Neuronal stem cell (in vitro differentiated cells): ENCODE data around the gene TRIOBP.
A peak's percentile ranks its signal among the peaks of the same experiment; 100 is the strongest.

Experiments
- DNase-seq: peaks from one replicate; pipeline ENCODE4 v3.0.0-alpha.2; 2013; ENCODE audit warnings: low spot score
- H2AFZ ChIP-seq: one replicate; pipeline ENCODE4 v1.6.1; 2013; ENCODE audit warnings: mild to moderate bottlenecking, low read length, inconsistent platforms
- H2AK5ac ChIP-seq: 2 replicates; pipeline ENCODE4 v1.6.1; 2013; ENCODE audit warnings: low read depth, mild to moderate bottlenecking, inconsistent platforms, low read length, moderate library complexity, mixed read lengths
- H2BK120ac ChIP-seq: 2 replicates; pipeline ENCODE4 v1.6.1; 2013; ENCODE audit warnings: low read depth, mild to moderate bottlenecking, inconsistent platforms, low read length, moderate library complexity, mixed read lengths
- H2BK12ac ChIP-seq: one replicate; pipeline ENCODE4 v1.6.1; 2013; ENCODE audit warnings: low read length, inconsistent platforms
- H2BK15ac ChIP-seq: 2 replicates; pipeline ENCODE4 v1.6.1; 2013; ENCODE audit warnings: mild to moderate bottlenecking, low read length, inconsistent platforms, mixed read lengths
- H2BK5ac ChIP-seq: one replicate; pipeline ENCODE4 v1.6.1; 2013; ENCODE audit warnings: inconsistent platforms, mild to moderate bottlenecking, low read length, moderate library complexity
- H3K14ac ChIP-seq: one replicate; pipeline ENCODE4 v1.6.1; 2013; ENCODE audit warnings: low read length, inconsistent platforms
- H3K18ac ChIP-seq: 2 replicates; pipeline ENCODE4 v1.6.1; 2013; ENCODE audit warnings: low read length, inconsistent platforms
- H3K23ac ChIP-seq: 2 replicates; pipeline ENCODE4 v1.6.1; 2013; ENCODE audit warnings: low read depth, mild to moderate bottlenecking, mixed read lengths, low read length, inconsistent platforms; ENCODE audit not compliant: poor library complexity
- H3K27ac ChIP-seq: replicated peaks from 3 replicates; pipeline ENCODE4 v1.5.1; 2013; ENCODE audit warnings: low read length, inconsistent platforms
- H3K27me3 ChIP-seq, 3 experiments: 2 replicates each; pipeline ENCODE4 v1.6.1; 2013; ENCODE audit warnings: low read length in 3 of 3, mild to moderate bottlenecking in 2 of 3, inconsistent platforms in 1 of 3, low read depth in 1 of 3, mixed read lengths in 1 of 3, moderate library complexity in 1 of 3; ENCODE audit not compliant: control insufficient read depth in 3 of 3, insufficient read depth in 3 of 3
- H3K36me3 ChIP-seq, 2 donors: replicated peaks in 1 of 2; 2 replicates each; pipeline ENCODE4 v1.6.1; 2013; ENCODE audit warnings: low read length in 2 of 2; ENCODE audit not compliant: control insufficient read depth in 2 of 2, insufficient read depth in 2 of 2
- H3K4ac ChIP-seq: 2 replicates; pipeline ENCODE4 v1.6.1; 2013; ENCODE audit warnings: inconsistent platforms, mild to moderate bottlenecking, low read length, moderate library complexity
- H3K4me1 ChIP-seq, 2 donors: 1 replicate in 1 of 2; 2 replicates in 1 of 2; pipeline ENCODE4 v1.6.1; 2013; ENCODE audit warnings: low read length in 2 of 2, low read depth in 1 of 2; ENCODE audit not compliant: control insufficient read depth in 2 of 2, insufficient read depth in 1 of 2
- H3K4me2 ChIP-seq: one replicate; pipeline ENCODE4 v1.6.1; 2013; ENCODE audit warnings: mild to moderate bottlenecking, low read length, inconsistent platforms; ENCODE audit not compliant: insufficient read depth, poor library complexity, severe bottlenecking
- H3K4me3 ChIP-seq, 2 donors: 2 replicates each; pipeline ENCODE4 v1.5.1; 2013; ENCODE audit warnings: low read length in 2 of 2, mild to moderate bottlenecking in 2 of 2, inconsistent platforms in 1 of 2, moderate library complexity in 1 of 2
- H3K79me1 ChIP-seq: one replicate; pipeline ENCODE4 v1.6.1; 2013; ENCODE audit warnings: low read depth, mild to moderate bottlenecking, inconsistent platforms, low read length, moderate library complexity
- H3K9ac ChIP-seq: one replicate; pipeline ENCODE4 v1.6.1; 2013; ENCODE audit warnings: mild to moderate bottlenecking, low read depth, low read length, inconsistent platforms; ENCODE audit not compliant: poor library complexity
- H3K9me3 ChIP-seq, 2 donors: replicated peaks in 1 of 2; 2 replicates each; pipeline versions ENCODE3 to v1.6.1; 2013; ENCODE audit warnings: low read length in 2 of 2, mild to moderate bottlenecking in 2 of 2, inconsistent platforms in 1 of 2, low read depth in 1 of 2, mixed read lengths in 1 of 2, moderate library complexity in 1 of 2; ENCODE audit not compliant: control insufficient read depth in 2 of 2, insufficient read depth in 1 of 2
- H4K8ac ChIP-seq: one replicate; pipeline ENCODE4 v1.6.1; 2013; ENCODE audit warnings: low read depth, mild to moderate bottlenecking, inconsistent platforms, low read length, moderate library complexity
- H4K91ac ChIP-seq: one replicate; pipeline ENCODE4 v1.6.1; 2013; ENCODE audit warnings: low read length, low read depth, mild to moderate bottlenecking, inconsistent platforms; ENCODE audit not compliant: poor library complexity
- WGBS, 2 donors: extraction: QIAGEN DNeasy Blood & Tissue Kit; methylation state at CpG; one replicate each; pipeline ENCODE4 v1.1.7; 2013; ENCODE audit warnings: missing lambda C conversion rate in 2 of 2, mixed read lengths in 1 of 2; ENCODE audit not compliant: insufficient read length in 2 of 2, insufficient replicate concordance in 1 of 2; ENCODE audit errors: extremely low coverage in 2 of 2; 5-methylcytosine and 5-hydroxymethylcytosine counted together

Gene TRIOBP

GRCh38 chr22:37739611-37740049 lies 42.8 kb downstream of the TRIOBP start:
- Histone ChIP-seq H3K23ac (peak overlapping the region; percentile 27), H2BK120ac (no peak overlapping the region), H3K4me3 (no peak overlapping the region), H3K27me3 (peaks cover 0 to 2% (median 0%) of the 10 kb centered on the region in 3 experiments), H4K8ac (no peak overlapping the region), H3K4ac (no peak overlapping the region), H3K36me3 (peaks cover 3 to 13% of the 10 kb centered on the region in 2 donors), H2BK5ac (no peak overlapping the region), H3K18ac (no peak overlapping the region), H3K14ac (no peak overlapping the region), H3K9ac (no peak overlapping the region), H2BK12ac (no peak overlapping the region), H3K79me1 (no peaks in the 10 kb centered on the region), H2BK15ac (no peak overlapping the region), H3K9me3 (no peaks in the 10 kb centered on the region), H3K4me1 (peaks cover 11% of the 10 kb centered on the region in 2 donors), H2AFZ (no peak overlapping the region), H4K91ac (peak overlapping the region; percentile 28), H2AK5ac (peak overlapping the region; percentile 41), H3K4me2 (no peak overlapping the region), H3K27ac (no peak overlapping the region)
- no peak for DNase-seq
- WGBS, 2 donors, result no CpG with 5 or more reads among the region's 17 CpGs

- Histone ChIP-seq H3K36me3 (peaks cover 3 to 13% of the 10 kb centered on the region in 2 donors), H2BK15ac (no peak overlapping the region), H3K4me1 (peaks cover 9 to 15% of the 10 kb centered on the region in 2 donors), H3K27me3 (peaks cover 0 to 2% (median 0%) of the 10 kb centered on the region in 3 experiments), H2BK120ac (peak overlapping the region; percentile 36), H2BK12ac (no peak overlapping the region), H3K23ac (peak overlapping the region; percentile 37), H3K4ac (peak overlapping the region; percentile 32), H3K9ac (no peak overlapping the region), H3K18ac (peak overlapping the region; percentile 39), H3K4me2 (no peak overlapping the region), H4K8ac (no peak overlapping the region), H4K91ac (peak overlapping the region; percentile 46), H3K9me3 (no peaks in the 10 kb centered on the region), H3K79me1 (no peaks in the 10 kb centered on the region), H2AK5ac (peak overlapping the region; percentile 93), H3K14ac (no peak overlapping the region), H2BK5ac (peak overlapping the region; percentile 30), H2AFZ (no peak overlapping the region), H3K27ac (no peak overlapping the region), H3K4me3 (no peak overlapping the region)
- WGBS, 2 donors, result no CpG with 5 or more reads among the region's 22 CpGs
- no peak for DNase-seq
These were observed 43.8 kb downstream of the TRIOBP start for GRCh38 chr22:37740455-37741311.

- Histone ChIP-seq H3K27me3 (peaks cover 0 to 2% (median 0%) of the 10 kb centered on the region in 3 experiments), H3K4me1 (peaks cover 9 to 15% of the 10 kb centered on the region in 2 donors), H2AFZ (no peak overlapping the region), H2AK5ac (peak overlapping the region; percentile 93), H4K8ac (no peak overlapping the region), H3K9me3 (no peaks in the 10 kb centered on the region), H2BK120ac (peak overlapping the region; percentile 36), H2BK12ac (no peak overlapping the region), H3K4ac (peak overlapping the region; percentile 32), H3K36me3 (peaks cover 3 to 13% of the 10 kb centered on the region in 2 donors), H3K27ac (no peak overlapping the region), H2BK5ac (peak overlapping the region; percentile 30), H2BK15ac (no peak overlapping the region), H3K79me1 (peaks cover under 1% of the 10 kb centered on the region), H3K14ac (no peak overlapping the region), H3K23ac (peak overlapping the region; percentile 14), H3K9ac (no peak overlapping the region), H3K4me2 (no peak overlapping the region), H3K18ac (peak overlapping the region; percentile 23), H3K4me3 (no peak overlapping the region), H4K91ac (no peak overlapping the region)
- no peak for DNase-seq
- WGBS, 2 donors, result no CpG with 5 or more reads among the region's 9 CpGs
These were observed 44.5 kb downstream of the TRIOBP start for GRCh38 chr22:37741312-37741795.
